PC-3 (cell line): ENCODE data around the gene FXYD1. TPM values are rescaled to one million over a fixed set of nuclear protein-coding genes. Genes with fewer than 3 reads are reported as not detected.

Source experiments
- ATAC-seq: fragments of 200-7000 bp; cut with Tn5 transposase; 2 replicates; pipeline ENCODE4 v1.9.1; 2020; ENCODE audit warnings: mild to moderate bottlenecking, moderate library complexity
- BruUV-seq: library from RNA; stranded (reverse); fragments of 400-500 nt; replicated peaks from 2 replicates; lab custom pipeline; 2021; lab: Mats Ljungman, UMichigan
- CTCF ChIA-PET: fragments of 300-600 bp; sonication (Branson Sonifier 250); formaldehyde crosslinking; loops from one replicate; lab custom pipeline; 2022; ENCODE audit warnings: antibody characterized with exemption; lab: Charles Lee
- POLR2A ChIA-PET: fragments of 300-600 bp; sonication (Branson Sonifier 250); formaldehyde crosslinking; loops from one replicate; lab custom pipeline; 2022; ENCODE audit warnings: antibody characterized with exemption; ENCODE audit not compliant: unreplicated experiment; lab: Charles Lee
- DNase-seq: peaks from one replicate; pipeline ENCODE4 v3.0.0-alpha.2; 2015
- H2AFZ ChIP-seq: fragments of 300-600 bp; sonication (generic); 2 replicates; pipeline ENCODE4 v1.6.0; 2016; ENCODE audit warnings: antibody characterized with exemption, low read length
- H3F3A ChIP-seq: fragments of 300-600 bp; sonication (generic); one replicate; pipeline ENCODE4 v1.6.0; 2017; ENCODE audit warnings: antibody characterized with exemption, low read length, control low read depth, mild to moderate bottlenecking; ENCODE audit not compliant: unreplicated experiment
- H3K27ac ChIP-seq: fragments of 300-600 bp; sonication (generic); 2 replicates; pipeline ENCODE4 v1.5.1; 2016; ENCODE audit warnings: mild to moderate bottlenecking, low read length
- H3K27me3 ChIP-seq: fragments of 300-600 bp; sonication (generic); 2 replicates; pipeline ENCODE4 v1.6.1; 2016; ENCODE audit warnings: low read length, mixed read lengths
- H3K36me3 ChIP-seq: fragments of 300-600 bp; sonication (generic); 2 replicates; pipeline ENCODE4 v1.6.1; 2016; ENCODE audit warnings: low read depth, mixed run types, low read length, mixed read lengths
- H3K4me1 ChIP-seq: fragments of 300-600 bp; sonication (generic); 2 replicates; pipeline ENCODE4 v1.5.1; 2016; ENCODE audit warnings: low read length; ENCODE audit not compliant: insufficient read depth
- H3K4me2 ChIP-seq: fragments of 300-600 bp; sonication (generic); 2 replicates; pipeline ENCODE4 v1.6.0; 2016; ENCODE audit warnings: low read length
- H3K4me3 ChIP-seq: fragments of 300-600 bp; sonication (generic); 2 replicates; pipeline ENCODE4 v1.5.1; 2016; ENCODE audit warnings: mild to moderate bottlenecking, low read length, mixed read lengths
- H3K79me2 ChIP-seq: fragments of 300-600 bp; sonication (generic); 2 replicates; pipeline ENCODE4 v1.6.1; 2017; ENCODE audit warnings: low read length, mixed read lengths
- H3K9ac ChIP-seq: fragments of 300-600 bp; sonication (generic); 2 replicates; pipeline ENCODE4 v1.6.0; 2016; ENCODE audit warnings: mild to moderate bottlenecking, low read length
- H3K9me2 ChIP-seq: fragments of 300-600 bp; sonication (generic); replicated peaks from 2 replicates; pipeline ENCODE4 v1.6.1; 2016; ENCODE audit warnings: mixed run types, low read length, mixed read lengths
- H3K9me3 ChIP-seq: fragments of 300-600 bp; sonication (generic); 2 replicates; pipeline ENCODE4 v1.6.1; 2016; ENCODE audit warnings: low read length, mixed read lengths
- H4K20me1 ChIP-seq: fragments of 300-600 bp; sonication (generic); 2 replicates; pipeline ENCODE4 v1.6.1; 2016; ENCODE audit warnings: low read length, mixed read lengths
- CTCF ChIP-seq: fragments of 300-600 bp; sonication (generic); conservative IDR thresholded peaks from 2 replicates; pipeline ENCODE4 v1.5.1; 2017; ENCODE audit warnings: antibody characterized with exemption, low read depth, mild to moderate bottlenecking, low read length
- EZH2 ChIP-seq: fragments of 300-600 bp; sonication (generic); IDR thresholded peaks from one replicate; pipeline ENCODE4 v1.6.1; 2017; ENCODE audit warnings: antibody characterized with exemption, mild to moderate bottlenecking, low read length; ENCODE audit not compliant: unreplicated experiment
- EZH2phosphoT487 ChIP-seq: fragments of 300-600 bp; sonication (generic); IDR thresholded peaks from 2 replicates; pipeline ENCODE4 v1.6.1; 2018; ENCODE audit warnings: mild to moderate bottlenecking, antibody characterized with exemption, low read length, borderline replicate concordance
- intact Hi-C: fragments of 100-400 bp; cut with micrococcal nuclease; formaldehyde crosslinking; loops from 2 replicates; pipeline ENCODE4 v1.9.0; 2023
- total RNA-seq: library from RNA; depleted of rRNA; stranded (reverse); fragments of >200 nt; gene quantifications from 2 replicates; pipeline ENCODE4 v1.2.3, GENCODE V29; 2014

The FXYD1 gene
- total RNA-seq, 1 experiment from 2014 or later: not detected

GRCh38 chr19:35159606-35160005 lies 21.0 kb downstream of the FXYD1 start:
- peaks cover 13% of the 10 kb centered on the region; the same call in 1 of the 2 replicates for H4K20me1 ChIP-seq
- H2AFZ ChIP-seq: no peak overlapping the region
- TF ChIP-seq EZH2: no peak
- no peak for TF ChIP-seq EZH2phosphoT487
- TF ChIP-seq CTCF: no peak
- peaks cover 33% of the 10 kb centered on the region for H3K79me2 ChIP-seq
- no peak overlapping the region for H3K4me2 ChIP-seq
- peaks cover 60% of the 10 kb centered on the region for H3K36me3 ChIP-seq
- H3F3A ChIP-seq: no peaks in the 10 kb centered on the region
- no TSS peak for BruUV-seq
- H3K9me3 ChIP-seq: peaks cover 5% of the 10 kb centered on the region; the same call in 1 of the 2 replicates
- intact Hi-C loops: no loop called here
- H3K27me3 ChIP-seq: no peaks in the 10 kb centered on the region
- peaks cover 10% of the 10 kb centered on the region for H3K4me1 ChIP-seq
- no peak for ATAC-seq
- POLR2A ChIA-PET: no interaction called here
- H3K4me3 ChIP-seq: no peak overlapping the region
- no peak for DNase-seq
- H3K27ac ChIP-seq: no peak overlapping the region
- H3K9me2 ChIP-seq: no peaks in the 10 kb centered on the region
- CTCF ChIA-PET: no interaction called here
- H3K9ac ChIP-seq: no peak overlapping the region

- Histone ChIP-seq H3K9me3 (peaks cover 5% of the 10 kb centered on the region; the same call in 1 of the 2 replicates), H3K9ac (no peak overlapping the region), H3K79me2 (peaks cover 20% of the 10 kb centered on the region), H2AFZ (no peak overlapping the region), H3K9me2 (no peaks in the 10 kb centered on the region), H3K4me1 (peaks cover 7% of the 10 kb centered on the region), H3F3A (no peaks in the 10 kb centered on the region), H3K4me3 (no peak overlapping the region), H3K36me3 (peaks cover 72% of the 10 kb centered on the region), H4K20me1 (peaks cover 7% of the 10 kb centered on the region; the same call in 1 of the 2 replicates), H3K27ac (no peak overlapping the region), H3K4me2 (no peak overlapping the region), H3K27me3 (no peaks in the 10 kb centered on the region)
- intact Hi-C loops: no loop called here
- BruUV-seq: no TSS peak
- DNase-seq: no peak
- CTCF ChIA-PET: no interaction called here
- POLR2A ChIA-PET: no interaction called here
- no peak for ATAC-seq
- TF ChIP-seq EZH2 (no peak), CTCF (no peak)
Measured at GRCh38 chr19:35160629-35161433, 22.2 kb downstream of the FXYD1 start.

GRCh38 chr19:35161434-35161743 lies 22.8 kb downstream of the FXYD1 start:
- no peak overlapping the region for H3K27ac ChIP-seq
- no peak overlapping the region for H3K4me3 ChIP-seq
- no peak overlapping the region for H2AFZ ChIP-seq
- peaks cover 15% of the 10 kb centered on the region for H3K79me2 ChIP-seq
- H3F3A ChIP-seq: no peaks in the 10 kb centered on the region
- H3K9ac ChIP-seq: no peak overlapping the region
- POLR2A ChIA-PET: no interaction called here
- intact Hi-C loops: no loop called here
- no peak overlapping the region for H3K4me2 ChIP-seq
- H3K9me2 ChIP-seq: no peaks in the 10 kb centered on the region
- H3K36me3 ChIP-seq: peaks cover 77% of the 10 kb centered on the region
- no peak for DNase-seq
- peaks cover 1% of the 10 kb centered on the region for H3K4me1 ChIP-seq
- no peaks in the 10 kb centered on the region for H3K27me3 ChIP-seq
- TF ChIP-seq EZH2phosphoT487: no peak
- no TSS peak for BruUV-seq
- CTCF ChIA-PET: no interaction called here
- ATAC-seq: no peak
- 0 out of 2 replicates have a peak, but pooled peaks cover 2% of the 10 kb centered on the region for H4K20me1 ChIP-seq
- peaks cover 5% of the 10 kb centered on the region; the same call in 1 of the 2 replicates for H3K9me3 ChIP-seq
